NCI-H748 (cell line): ENCODE results near the gene MAPK8IP1.
A peak's percentile ranks its signal among the peaks of the same experiment; 100 is the strongest.
"Not testable (repeated sequence)": the region's sequence is repeated elsewhere in the genome, so short reads cannot be mapped to it uniquely, and the experiment has no call there.

ENCODE experiments used
- DNase-seq: peaks from one replicate; lab custom pipeline; 2025; ENCODE audit not compliant: unreplicated experiment; lab: John Stamatoyannopoulos, UW

The MAPK8IP1 gene

GRCh38 chr11:45889555-45889954 is 4.1 kb downstream of the MAPK8IP1 start:
- DNase-seq = no peak

- DNase-seq = no peak
Observed at GRCh38 chr11:45889966-45890365, 4.5 kb downstream of the MAPK8IP1 start.

GRCh38 chr11:45890886-45891550 is 5.6 kb downstream of the MAPK8IP1 start:
- no peak for DNase-seq

GRCh38 chr11:45892856-45893255 is 7.4 kb downstream of the MAPK8IP1 start:
- DNase-seq = no peak

GRCh38 chr11:45894555-45895247 is 9.2 kb downstream of the MAPK8IP1 start:
- DNase-seq = no peak

GRCh38 chr11:45895553-45896259 is 10.3 kb downstream of the MAPK8IP1 start:
- DNase-seq = no peak

- peak; percentile 88 for DNase-seq
Observed at GRCh38 chr11:45896422-45896984, 11.1 kb downstream of the MAPK8IP1 start.

- DNase-seq = no peak
Observed at GRCh38 chr11:45897556-45897955, 12.1 kb downstream of the MAPK8IP1 start.

GRCh38 chr11:45899086-45899447 is 13.6 kb downstream of the MAPK8IP1 start:
- DNase-seq = no peak

- DNase-seq = peak; percentile 98
Observed at GRCh38 chr11:45899448-45900174, 14.2 kb downstream of the MAPK8IP1 start.

- DNase-seq = peak; percentile 33
Observed at GRCh38 chr11:45900175-45900800, 14.8 kb downstream of the MAPK8IP1 start.

GRCh38 chr11:45900916-45901617 is 15.6 kb downstream of the MAPK8IP1 start:
- peak; percentile 27 for DNase-seq

GRCh38 chr11:45901626-45902025 is 16.2 kb downstream of the MAPK8IP1 start:
- no peak for DNase-seq

- DNase-seq = no peak
Observed at GRCh38 chr11:45902452-45903380, 17.3 kb downstream of the MAPK8IP1 start.

GRCh38 chr11:45904309-45904915 is 19.0 kb downstream of the MAPK8IP1 start:
- no peak for DNase-seq

GRCh38 chr11:45905095-45905494 is 19.6 kb downstream of the MAPK8IP1 start:
- no peak for DNase-seq

GRCh38 chr11:45905576-45905975 is 20.1 kb downstream of the MAPK8IP1 start:
- DNase-seq = not testable (repeated sequence)

- no peak for DNase-seq
Observed at GRCh38 chr11:45906096-45906682, 20.7 kb downstream of the MAPK8IP1 start.
